HFFc6 (cell line): ENCODE measurements around the gene ZNF718. TPM values are rescaled to one million over a fixed set of nuclear protein-coding genes. Genes with fewer than 3 reads are reported as not detected.

Experiments used
- DNase-seq: peaks from one replicate; pipeline ENCODE4 v3.0.0-alpha.2; 2018
- H3K27ac Mint-ChIP-seq: 2 replicates; pipeline ENCODE4 v1.8.0; 2020; ENCODE audit warnings: mild to moderate bottlenecking, mixed read lengths
- H3K27me3 Mint-ChIP-seq: 2 replicates; pipeline ENCODE4 v1.8.0; 2021; ENCODE audit warnings: mild to moderate bottlenecking, moderate library complexity, mixed read lengths; ENCODE audit not compliant: insufficient read depth
- H3K36me3 Mint-ChIP-seq: 2 replicates; pipeline ENCODE4 v1.8.0; 2021; ENCODE audit warnings: low read depth, mixed read lengths
- H3K4me1 Mint-ChIP-seq: 2 replicates; pipeline ENCODE4 v1.8.0; 2020; ENCODE audit warnings: low read depth, mixed read lengths
- H3K4me3 Mint-ChIP-seq: 2 replicates; pipeline ENCODE4 v1.8.0; 2020; ENCODE audit warnings: mild to moderate bottlenecking, moderate library complexity, mixed read lengths
- H3K9me3 Mint-ChIP-seq: 2 replicates; pipeline ENCODE4 v1.8.0; 2020; ENCODE audit warnings: mild to moderate bottlenecking, mixed read lengths
- CTCF ChIP-seq: fragments of 200-600 bp; sonication (generic); IDR thresholded peaks from 2 replicates; pipeline ENCODE4 v1.5.0; 2021; ENCODE audit warnings: antibody characterized with exemption, mild to moderate bottlenecking
- total RNA-seq, 6 experiments: library from RNA; stranded (reverse); fragmentation: NEBNext Ultra II Directional; extraction: Animal tissue kit (Norgen Biotek cat#: 25700); gene quantifications; 2 replicates in 1 of 6; 3 replicates in 5 of 6; pipeline ENCODE4 v1.2.3, GENCODE V29; 2021

Gene ZNF718
- total RNA-seq, 6 experiments from 2014 or later, result 0.53 to 2.1 (median 0.66) TPM

- Mint-ChIP-seq H3K27ac (no peak overlapping the region), H3K9me3 (peaks cover 37% of the 10 kb centered on the region), H3K4me1 (no peaks in the 10 kb centered on the region), H3K4me3 (no peak overlapping the region), H3K36me3 (peaks cover 25% of the 10 kb centered on the region), H3K27me3 (no peaks in the 10 kb centered on the region; the same call in 1 of the 2 replicates)
- TF ChIP-seq CTCF, result no peak
- DNase-seq, result no peak
Observed at GRCh38 chr4:132483-132882, 8.2 kb downstream of the ZNF718 start.

- no peaks in the 10 kb centered on the region; the same call in 1 of the 2 replicates for H3K27me3 Mint-ChIP-seq
- H3K27ac Mint-ChIP-seq, result no peak overlapping the region
- H3K9me3 Mint-ChIP-seq, result peaks cover 81% of the 10 kb centered on the region
- peaks cover 79% of the 10 kb centered on the region for H3K36me3 Mint-ChIP-seq
- no peak for TF ChIP-seq CTCF
- H3K4me1 Mint-ChIP-seq, result no peaks in the 10 kb centered on the region
- DNase-seq, result no peak
- H3K4me3 Mint-ChIP-seq, result no peak overlapping the region
Observed at GRCh38 chr4:138935-139334, 14.6 kb downstream of the ZNF718 start.

- TF ChIP-seq CTCF, result no peak
- H3K9me3 Mint-ChIP-seq, result peaks cover 81% of the 10 kb centered on the region
- H3K36me3 Mint-ChIP-seq, result peaks cover 87% of the 10 kb centered on the region
- no peaks in the 10 kb centered on the region; the same call in 1 of the 2 replicates for H3K27me3 Mint-ChIP-seq
- DNase-seq, result no peak
- no peaks in the 10 kb centered on the region for H3K4me1 Mint-ChIP-seq
- H3K4me3 Mint-ChIP-seq, result no peak overlapping the region
- H3K27ac Mint-ChIP-seq, result no peak overlapping the region
Observed at GRCh38 chr4:139691-140090, 15.4 kb downstream of the ZNF718 start.

GRCh38 chr4:146621-147020 is 22.3 kb downstream of the ZNF718 start:
- H3K27me3 Mint-ChIP-seq, result no peaks in the 10 kb centered on the region; the same call in 1 of the 2 replicates
- no peak for DNase-seq
- peaks cover 60% of the 10 kb centered on the region for H3K36me3 Mint-ChIP-seq
- no peak for TF ChIP-seq CTCF
- peaks cover 72% of the 10 kb centered on the region for H3K9me3 Mint-ChIP-seq
- no peak overlapping the region for H3K27ac Mint-ChIP-seq
- no peaks in the 10 kb centered on the region for H3K4me1 Mint-ChIP-seq
- no peak overlapping the region for H3K4me3 Mint-ChIP-seq

GRCh38 chr4:147233-147632 is 22.9 kb downstream of the ZNF718 start:
- no peak for DNase-seq
- no peak for TF ChIP-seq CTCF
- H3K36me3 Mint-ChIP-seq, result peaks cover 58% of the 10 kb centered on the region
- H3K4me3 Mint-ChIP-seq, result no peak overlapping the region
- no peaks in the 10 kb centered on the region for H3K4me1 Mint-ChIP-seq
- H3K9me3 Mint-ChIP-seq, result peaks cover 73% of the 10 kb centered on the region
- no peaks in the 10 kb centered on the region; the same call in 1 of the 2 replicates for H3K27me3 Mint-ChIP-seq
- H3K27ac Mint-ChIP-seq, result no peak overlapping the region
